ENCODE measurements around the gene SASH1. TPM values are rescaled to one million over a fixed set of nuclear protein-coding genes. Genes with fewer than 3 reads are reported as not detected.

Gene SASH1
- total RNA-seq, 1 donor from 2014 or later, result 28.7 TPM

GRCh38 chr6:148298683-148299082 is 44.0 kb upstream of the SASH1 start:
- H3K4me1 Mint-ChIP-seq, result peaks cover 4% of the 10 kb centered on the region

DNA sequence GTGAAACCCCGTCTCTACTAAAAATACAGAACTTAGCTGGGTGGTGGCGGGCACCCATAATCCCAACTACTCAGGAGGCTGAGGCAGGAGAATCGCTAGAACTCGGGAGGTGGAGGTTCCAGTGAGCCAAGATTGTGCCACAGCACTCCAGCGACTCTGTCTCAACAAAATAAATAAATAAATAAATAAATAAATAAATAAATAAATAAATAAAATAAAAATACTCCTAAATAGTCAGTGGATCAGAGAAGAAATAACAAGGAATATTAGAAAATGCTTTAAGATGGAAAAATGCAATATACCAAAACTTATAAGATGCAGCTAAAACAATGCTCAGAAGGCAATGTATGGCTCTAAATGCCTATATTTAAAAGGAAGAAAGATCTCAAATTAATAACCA is 39.0 kb upstream of the SASH1 start:
- Mint-ChIP-seq H3K4me1 (peaks cover 9% of the 10 kb centered on the region), H3K36me3 (no peaks in the 10 kb centered on the region), H3K27me3 (ENCODE audit: low read depth) (no peaks in the 10 kb centered on the region), H3K27ac (no peak overlapping the region), H3K9me3 (no peaks in the 10 kb centered on the region), H3K4me3 (no peak overlapping the region)
- no peak for DNase-seq (ENCODE audit: low spot score in 2 of 2, unreplicated experiment in 2 of 2)
- TF ChIP-seq CTCF (IDR thresholded peaks at IDR 0.05; ENCODE audit: unreplicated experiment), result no peak

More at GRCh38 chr6:148298683-148299082, 44.0 kb upstream of the SASH1 start:
- no peak for TF ChIP-seq CTCF (IDR thresholded peaks at IDR 0.05; ENCODE audit: unreplicated experiment)
- DNase-seq (ENCODE audit: low spot score in 2 of 2, unreplicated experiment in 2 of 2), result no peak
- Mint-ChIP-seq H3K27ac (no peak overlapping the region), H3K9me3 (no peaks in the 10 kb centered on the region), H3K4me3 (no peak overlapping the region), H3K27me3 (ENCODE audit: low read depth) (no peaks in the 10 kb centered on the region), H3K36me3 (no peaks in the 10 kb centered on the region)

DNA sequence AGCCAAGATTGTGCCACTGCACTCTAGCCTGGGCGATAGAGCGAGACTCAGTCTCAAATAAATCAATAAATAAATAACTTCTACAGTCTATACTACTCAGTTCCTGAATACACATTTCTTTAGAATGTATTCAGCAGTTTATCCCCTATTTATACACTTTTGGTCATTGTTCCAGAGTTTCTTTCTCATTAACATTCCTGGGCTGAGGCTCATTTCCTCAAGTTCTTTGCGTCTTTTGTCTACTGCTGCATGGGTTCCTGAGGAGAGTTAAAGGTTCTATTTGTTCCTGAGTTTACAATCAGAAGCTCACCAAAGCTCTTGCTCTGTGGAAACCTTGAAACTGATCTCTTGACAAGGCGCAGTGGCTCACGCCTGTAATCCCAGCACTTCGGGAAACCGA is 37.7 kb upstream of the SASH1 start:
- no peak for TF ChIP-seq CTCF (IDR thresholded peaks at IDR 0.05; ENCODE audit: unreplicated experiment)
- no peaks in the 10 kb centered on the region for H3K27me3 Mint-ChIP-seq (ENCODE audit: low read depth)
- no peaks in the 10 kb centered on the region for H3K9me3 Mint-ChIP-seq
- no peaks in the 10 kb centered on the region for H3K36me3 Mint-ChIP-seq
- H3K4me1 Mint-ChIP-seq, result peaks cover 9% of the 10 kb centered on the region
- H3K27ac Mint-ChIP-seq, result no peak overlapping the region
- no peak for DNase-seq (ENCODE audit: low spot score in 2 of 2, unreplicated experiment in 2 of 2)
- no peak overlapping the region for H3K4me3 Mint-ChIP-seq

DNA sequence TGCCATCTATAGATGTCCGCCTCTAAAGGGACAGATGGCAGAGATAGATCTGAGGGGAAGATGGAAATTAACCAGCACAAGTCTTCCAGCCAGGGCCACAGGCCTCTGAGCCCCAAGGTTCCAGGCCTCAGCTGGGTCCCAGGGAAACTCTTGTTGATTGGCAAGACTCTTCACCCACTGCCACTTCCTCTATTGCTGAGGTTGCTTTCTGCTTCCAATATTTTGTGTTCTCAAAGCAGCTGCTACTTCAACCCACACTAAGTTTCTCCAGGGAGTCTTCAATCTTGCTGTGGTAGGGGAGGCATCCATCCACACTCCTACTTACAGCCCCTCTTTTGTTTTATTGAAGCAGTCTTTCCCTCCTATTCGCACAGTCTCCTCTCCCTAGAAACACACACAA is 36.4 kb upstream of the SASH1 start:
- TF ChIP-seq CTCF (IDR thresholded peaks at IDR 0.05; ENCODE audit: unreplicated experiment), result no peak
- H3K4me1 Mint-ChIP-seq, result peaks cover 9% of the 10 kb centered on the region
- DNase-seq (ENCODE audit: low spot score in 2 of 2, unreplicated experiment in 2 of 2), result no peak
- no peaks in the 10 kb centered on the region for H3K9me3 Mint-ChIP-seq
- H3K4me3 Mint-ChIP-seq, result no peak overlapping the region
- H3K36me3 Mint-ChIP-seq, result no peaks in the 10 kb centered on the region
- H3K27me3 Mint-ChIP-seq (ENCODE audit: low read depth), result no peaks in the 10 kb centered on the region
- H3K27ac Mint-ChIP-seq, result no peak overlapping the region

GRCh38 chr6:148307405-148307804 is 35.2 kb upstream of the SASH1 start:
- Mint-ChIP-seq H3K27ac (no peak overlapping the region), H3K9me3 (no peaks in the 10 kb centered on the region), H3K4me3 (no peak overlapping the region), H3K27me3 (ENCODE audit: low read depth) (no peaks in the 10 kb centered on the region), H3K4me1 (peaks cover 9% of the 10 kb centered on the region), H3K36me3 (no peaks in the 10 kb centered on the region)
- TF ChIP-seq CTCF (IDR thresholded peaks at IDR 0.05; ENCODE audit: unreplicated experiment), result no peak
- DNase-seq (ENCODE audit: low spot score in 2 of 2, unreplicated experiment in 2 of 2), result no peak

GRCh38 chr6:148309301-148309700 is 33.3 kb upstream of the SASH1 start:
- H3K4me1 Mint-ChIP-seq, result peaks cover 9% of the 10 kb centered on the region
- H3K27ac Mint-ChIP-seq, result no peak overlapping the region
- H3K27me3 Mint-ChIP-seq (ENCODE audit: low read depth), result no peaks in the 10 kb centered on the region
- H3K9me3 Mint-ChIP-seq, result no peaks in the 10 kb centered on the region
- no peak overlapping the region for H3K4me3 Mint-ChIP-seq
- TF ChIP-seq CTCF (IDR thresholded peaks at IDR 0.05; ENCODE audit: unreplicated experiment), result no peak
- no peak for DNase-seq (ENCODE audit: low spot score in 2 of 2, unreplicated experiment in 2 of 2)
- no peaks in the 10 kb centered on the region for H3K36me3 Mint-ChIP-seq
